Ovary (tissue), 1 donor: ENCODE results near the gene RASA3.

Experiments
- EP300 ChIP-seq: sonication (generic); formaldehyde crosslinking; IDR thresholded peaks from one replicate; pipeline ENCODE4 v1.6.1; 2017; ENCODE audit warnings: antibody characterized with exemption
- POLR2A ChIP-seq: fragments of 450-650 bp; IDR thresholded peaks from one replicate; pipeline ENCODE4 v1.6.1; 2017; ENCODE audit warnings: antibody characterized with exemption, mild to moderate bottlenecking, moderate library complexity

GRCh38 chr13:114115796-114116195 is 16.6 kb downstream of the RASA3 start:
- TF ChIP-seq POLR2A (no peak), EP300 (no peak)
